GM18526 (cell line): ENCODE measurements around the gene LCE2D.
"Not testable (repeated sequence)": the region's sequence is repeated elsewhere in the genome, so short reads cannot be mapped to it uniquely, and the experiment has no call there.

Experiments
- POLR2A ChIP-seq: IDR thresholded peaks from 3 replicates; pipeline ENCODE4 v1.6.1; 2011; ENCODE audit not compliant: insufficient read length; ENCODE audit errors: extremely low read depth

The LCE2D gene

DNA sequence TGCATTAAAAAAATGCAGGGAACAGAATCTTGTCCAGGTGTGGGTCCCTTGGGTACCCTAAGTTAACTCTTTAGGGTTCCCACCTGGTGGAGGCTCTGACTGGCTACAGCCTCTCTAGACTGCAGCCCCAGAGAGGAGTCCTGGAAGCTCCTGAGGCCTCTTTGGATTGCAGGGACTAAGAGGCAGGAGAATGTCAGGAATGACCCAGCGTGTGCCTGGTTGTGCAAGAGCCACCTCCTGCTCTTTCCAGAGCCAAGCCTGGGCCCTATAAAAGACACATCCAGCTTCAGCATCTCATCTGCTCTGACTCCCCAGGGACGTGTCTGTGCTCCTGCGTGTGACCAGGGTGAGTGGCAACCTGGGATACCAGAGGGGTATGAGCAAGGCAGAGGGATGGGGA is 11.8 kb downstream of the LCE2D start, which contains the start of gene LCE2C:
LCE2C (plus strand) TSS at position 297 of the 400 bp plus-strand sequence. CDS start 737 bp downstream, outside the sequence.
- not testable (repeated sequence) for TF ChIP-seq POLR2A

DNA sequence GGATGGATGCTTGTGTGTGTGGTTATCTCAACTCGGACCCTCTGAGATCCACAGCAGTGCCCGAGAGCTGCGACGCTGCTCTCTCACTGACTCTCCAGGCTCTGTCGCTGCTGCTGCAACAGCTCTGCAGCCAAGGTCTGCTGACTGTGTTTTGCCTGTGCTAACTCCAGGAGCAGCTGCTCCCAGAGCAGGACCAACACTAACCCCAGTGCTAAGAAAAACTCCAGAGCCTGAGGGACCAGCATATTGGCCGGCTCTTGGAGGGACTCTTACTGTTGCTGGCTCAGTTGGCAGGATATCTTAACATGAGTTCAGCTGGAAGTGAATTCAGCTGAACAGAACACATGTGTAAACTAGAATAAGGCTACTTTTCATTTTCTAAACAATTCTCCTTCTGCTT is 16.3 kb downstream of the LCE2D start:
- TF ChIP-seq POLR2A, result no peak

GRCh38 chr1:152681616-152682015 is 18.4 kb downstream of the LCE2D start:
- no peak for TF ChIP-seq POLR2A

DNA sequence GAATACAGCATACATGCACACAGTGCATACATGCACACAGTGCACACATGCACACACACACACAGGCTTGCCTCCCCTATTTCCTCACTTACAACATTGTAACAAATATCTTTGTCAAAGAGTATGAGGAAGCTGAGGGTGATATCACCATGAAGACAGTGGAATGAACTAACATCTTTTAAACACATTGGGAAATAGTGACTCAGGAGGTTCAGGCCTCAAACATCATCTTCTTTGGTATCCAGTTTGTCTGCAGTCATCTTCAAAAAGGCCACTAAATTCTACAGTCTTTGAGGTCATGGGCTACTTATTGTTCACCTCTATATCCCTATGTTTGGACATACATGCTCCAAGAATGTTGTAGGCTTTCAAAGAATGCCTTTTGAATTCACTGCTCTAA is 20.7 kb downstream of the LCE2D start:
- TF ChIP-seq POLR2A, result no peak

DNA sequence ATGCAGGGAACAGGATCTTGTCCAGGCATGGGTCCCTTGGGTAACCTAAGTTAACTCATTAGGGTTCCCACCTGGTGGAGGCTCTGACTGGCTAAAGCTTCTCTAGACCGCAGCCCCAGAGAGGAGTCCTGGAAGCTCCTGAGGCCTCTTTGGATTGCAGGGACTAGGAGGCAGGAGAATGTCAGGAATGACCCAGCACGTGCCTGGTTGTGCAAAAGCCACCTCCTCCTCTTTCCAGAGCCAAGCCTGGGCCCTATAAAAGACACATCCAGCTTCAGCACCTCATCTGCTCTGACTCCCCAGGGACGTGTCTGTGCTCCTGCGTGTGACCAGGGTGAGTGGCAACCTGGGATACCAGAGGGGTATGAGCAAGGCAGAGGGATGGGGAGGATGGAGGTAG is 22.6 kb downstream of the LCE2D start, which contains the start of gene LCE2B:
LCE2B (plus strand) TSS at position 301 of the 400 bp plus-strand sequence. CDS start 721 bp downstream, outside the sequence.
- TF ChIP-seq POLR2A, result not testable (repeated sequence)

DNA sequence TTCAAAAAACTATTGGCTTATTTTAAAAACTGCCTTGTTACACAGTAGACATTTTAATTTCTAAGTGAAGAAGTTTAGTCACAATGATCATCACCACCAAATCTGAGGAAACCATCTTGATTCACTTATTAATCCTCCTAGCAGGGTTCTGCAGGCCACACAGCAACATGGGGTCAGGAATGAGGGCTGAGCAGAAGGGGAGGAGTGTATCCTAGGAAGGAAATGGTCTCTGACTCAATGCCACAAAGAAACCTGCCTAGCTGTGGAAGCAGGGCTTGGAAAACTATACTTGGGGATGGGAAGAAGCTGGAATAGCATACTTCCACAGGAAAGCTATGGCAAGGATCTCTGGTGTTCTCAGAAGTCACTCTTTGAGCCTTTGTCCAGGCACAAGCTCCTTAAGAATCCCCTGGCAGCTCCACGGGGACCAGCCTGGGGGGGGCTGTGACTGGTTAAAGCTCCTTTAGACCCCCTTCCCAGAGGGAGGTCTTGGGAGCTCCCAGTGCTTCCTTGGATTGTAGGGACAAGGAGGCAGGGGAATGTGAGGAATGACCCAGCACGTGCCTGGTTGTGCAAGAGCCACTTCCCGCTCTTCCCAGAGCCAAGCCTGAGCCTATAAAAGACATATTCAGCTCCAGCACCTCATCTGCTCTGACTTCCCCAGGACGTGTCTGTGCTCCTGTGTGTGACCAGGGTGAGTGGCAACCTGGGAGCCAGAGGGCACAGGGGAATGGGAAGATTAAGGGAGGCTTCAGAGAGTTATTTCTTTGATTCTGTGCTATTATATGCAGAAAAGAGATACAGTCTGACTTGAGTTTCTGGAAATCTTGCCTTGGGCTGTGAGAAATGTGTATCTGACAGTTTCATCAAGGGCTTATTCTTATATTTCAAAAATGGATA is 34.8 kb downstream of the LCE2D start, which contains the start of gene LCE2A:
LCE2A (plus strand) TSS at position 645 of the 900 bp plus-strand sequence. CDS start 557 bp downstream, outside the sequence.
- TF ChIP-seq POLR2A, result no peak

DNA sequence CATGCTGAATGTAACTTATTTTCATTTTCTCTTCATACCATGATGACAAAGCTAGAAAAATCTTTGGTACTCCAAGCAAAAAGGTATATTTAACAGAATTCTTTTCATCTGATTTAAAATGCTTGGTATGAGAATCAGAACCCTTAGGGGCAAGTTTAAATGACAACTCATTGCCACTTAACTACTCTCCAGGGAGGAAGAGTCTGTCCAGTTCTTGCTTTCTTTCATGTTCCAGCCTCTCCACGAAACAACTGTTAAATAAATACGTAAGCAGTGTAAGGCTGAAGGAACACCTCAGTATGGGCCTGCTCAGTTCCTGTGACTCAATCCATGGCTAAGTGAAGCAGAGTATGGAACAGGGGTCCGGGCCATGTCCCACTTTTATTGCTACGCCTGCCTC is 36.6 kb downstream of the LCE2D start:
- TF ChIP-seq POLR2A, result no peak

GRCh38 chr1:152707860-152708259 is 44.7 kb downstream of the LCE2D start, which contains the start of gene LCE4A:
LCE4A (plus strand) TSS chr1:152708160; CDS start chr1:152709076, 916 bp downstream.
- TF ChIP-seq POLR2A, result no peak
